HFF-Myc (cell line): ENCODE results near the gene TBC1D8B.

Experiments used
- DNase-seq: peaks from one replicate; pipeline ENCODE4 v3.0.0-alpha.2; 2011; ENCODE audit warnings: low read depth; ENCODE audit errors: extremely low read depth
- H3K4me3 ChIP-seq: replicated peaks from 2 replicates; pipeline ENCODE4 v1.5.1; 2011; ENCODE audit warnings: low read depth, mild to moderate bottlenecking, control low read depth, low read length
- CTCF ChIP-seq: IDR thresholded peaks from 2 replicates; pipeline ENCODE4 v1.5.1; 2012; ENCODE audit warnings: mild to moderate bottlenecking, low read depth, low read length, control low read depth; ENCODE audit errors: missing control alignments

Gene TBC1D8B

DNA sequence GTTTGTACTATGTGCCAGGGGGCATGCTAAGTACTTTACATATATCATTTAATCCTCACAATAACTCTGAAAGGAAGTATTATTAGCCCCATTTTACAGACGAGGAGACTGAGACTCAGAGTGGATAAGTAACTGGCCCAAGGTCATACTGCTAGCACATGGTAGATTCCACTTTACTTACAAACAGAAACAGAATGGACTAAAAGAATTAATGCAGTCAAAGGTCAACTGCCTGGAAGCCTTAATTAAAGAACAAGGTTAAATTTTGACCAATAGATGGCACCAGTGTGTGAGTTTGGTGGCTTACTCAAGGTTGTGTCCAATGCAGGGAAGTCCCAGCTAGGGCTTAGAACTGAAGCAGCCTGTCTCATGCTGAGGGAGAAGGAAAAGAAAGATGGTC, 96.0 kb downstream of the TBC1D8B start:
- TF ChIP-seq CTCF, result peak; percentile 29
- peak; percentile 24 for DNase-seq

GRCh38 chrX:106899276-106899675, 96.8 kb downstream of the TBC1D8B start:
- no peak for DNase-seq
- TF ChIP-seq CTCF, result no peak
- H3K4me3 ChIP-seq, result no peak overlapping the region

More for the DNA sequence above, 96.0 kb downstream of the TBC1D8B start:
- no peak overlapping the region for H3K4me3 ChIP-seq

GRCh38 chrX:106899841-106900240, 97.4 kb downstream of the TBC1D8B start:
- DNase-seq, result no peak
- no peak overlapping the region for H3K4me3 ChIP-seq
- no peak for TF ChIP-seq CTCF

DNA sequence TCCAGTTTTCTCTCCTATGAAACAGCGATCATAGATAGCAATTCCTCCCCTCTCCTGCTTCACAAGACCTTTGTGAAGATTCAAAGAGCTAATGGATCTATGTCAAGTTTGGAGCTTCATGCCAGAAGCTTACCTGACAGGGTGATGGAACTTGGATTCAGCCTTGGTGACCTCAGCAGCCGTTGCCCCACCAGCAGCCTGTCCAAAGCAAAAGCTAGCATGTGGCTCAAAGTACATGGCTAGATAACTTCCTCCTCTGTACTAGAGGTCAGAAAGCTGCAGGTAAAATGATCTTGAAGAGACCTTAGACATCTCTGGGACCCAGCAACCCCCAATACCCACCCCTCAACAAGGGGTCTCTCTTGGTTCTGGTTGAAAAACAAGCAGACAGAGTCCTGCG, 98.9 kb downstream of the TBC1D8B start:
- no peak for TF ChIP-seq CTCF
- DNase-seq, result no peak
- H3K4me3 ChIP-seq, result no peak overlapping the region

DNA sequence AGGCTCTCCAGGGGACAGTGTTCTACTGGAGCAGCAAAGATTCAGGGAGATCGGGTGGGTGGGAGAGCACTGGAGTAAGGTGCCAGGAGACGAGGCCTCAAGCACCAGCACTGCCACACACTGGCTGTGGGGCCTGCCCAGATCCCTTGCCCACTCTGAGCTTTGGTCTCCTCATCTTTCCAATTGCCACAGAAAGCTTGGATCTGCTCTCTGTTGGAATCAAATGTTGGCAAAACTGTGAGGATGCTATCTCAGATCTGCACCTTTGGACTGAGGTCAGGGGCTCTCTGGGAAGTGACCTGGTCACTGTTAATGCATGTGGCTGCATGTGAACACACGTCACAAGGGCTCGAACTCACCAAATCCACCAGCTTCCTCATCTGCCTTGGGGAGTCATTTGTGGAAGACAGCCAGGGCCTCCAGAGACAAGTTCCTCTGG, 99.3 kb downstream of the TBC1D8B start:
- DNase-seq, result no peak
- H3K4me3 ChIP-seq, result no peak overlapping the region
- no peak for TF ChIP-seq CTCF

GRCh38 chrX:106902684-106903083, 100.2 kb downstream of the TBC1D8B start:
- TF ChIP-seq CTCF, result no peak
- no peak overlapping the region for H3K4me3 ChIP-seq
- DNase-seq, result no peak

DNA sequence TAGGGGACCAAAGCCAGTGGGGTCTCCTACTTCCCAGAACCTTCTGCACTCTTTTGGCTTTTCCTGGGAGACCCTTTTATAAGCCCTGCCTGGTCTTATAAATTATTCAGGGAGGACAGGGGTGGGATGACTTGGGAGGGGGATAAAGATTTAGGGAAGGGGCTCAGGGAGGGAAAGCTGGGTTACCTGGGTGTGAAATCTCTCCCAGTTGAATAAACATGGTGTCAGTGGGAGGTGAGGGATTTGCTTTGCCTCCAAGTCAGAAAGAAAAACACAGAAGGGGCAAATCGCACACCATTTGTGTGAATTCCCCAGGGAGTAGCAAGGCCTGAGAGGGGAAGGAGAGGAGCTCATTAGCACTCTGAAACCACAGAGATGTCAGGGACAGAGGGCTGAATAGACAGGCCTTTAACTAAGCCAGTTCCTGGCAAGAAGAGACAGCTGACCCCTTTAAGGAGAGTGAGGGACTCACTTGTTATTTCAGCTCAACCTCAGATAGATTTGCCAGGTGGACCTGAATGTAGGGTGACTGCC, 100.9 kb downstream of the TBC1D8B start, which contains the start of gene RIPPLY1:
TSS of gene RIPPLY1 (minus strand) at position 51 of the 534 bp plus-strand sequence. CDS start 54 bp downstream, outside the sequence.
- no peak for DNase-seq
- H3K4me3 ChIP-seq, result no peak within 1 kb of the TSS
- TF ChIP-seq CTCF, result no peak
